Activated naive CD8-positive, alpha-beta T cell (primary cell): Measurements from ENCODE around the gene BACH2.
A peak's percentile ranks its signal among the peaks of the same experiment; 100 is the strongest.

Source experiments
- H3K27ac Mint-ChIP-seq: one replicate; pipeline ENCODE4 v1.8.0; 2021; ENCODE audit warnings: mixed read lengths
- H3K27me3 Mint-ChIP-seq: one replicate; pipeline ENCODE4 v1.8.0; 2021; ENCODE audit warnings: mixed read lengths
- H3K36me3 Mint-ChIP-seq: one replicate; pipeline ENCODE4 v1.8.0; 2021; ENCODE audit warnings: mixed read lengths
- H3K4me1 Mint-ChIP-seq: one replicate; pipeline ENCODE4 v1.8.0; 2021; ENCODE audit warnings: low read depth, mixed read lengths
- H3K4me3 Mint-ChIP-seq: one replicate; pipeline ENCODE4 v1.8.0; 2021; ENCODE audit warnings: mild to moderate bottlenecking, mixed read lengths
- H3K9me3 Mint-ChIP-seq: one replicate; pipeline ENCODE4 v1.8.0; 2021; ENCODE audit warnings: low read depth, mixed read lengths

BACH2 gene

DNA sequence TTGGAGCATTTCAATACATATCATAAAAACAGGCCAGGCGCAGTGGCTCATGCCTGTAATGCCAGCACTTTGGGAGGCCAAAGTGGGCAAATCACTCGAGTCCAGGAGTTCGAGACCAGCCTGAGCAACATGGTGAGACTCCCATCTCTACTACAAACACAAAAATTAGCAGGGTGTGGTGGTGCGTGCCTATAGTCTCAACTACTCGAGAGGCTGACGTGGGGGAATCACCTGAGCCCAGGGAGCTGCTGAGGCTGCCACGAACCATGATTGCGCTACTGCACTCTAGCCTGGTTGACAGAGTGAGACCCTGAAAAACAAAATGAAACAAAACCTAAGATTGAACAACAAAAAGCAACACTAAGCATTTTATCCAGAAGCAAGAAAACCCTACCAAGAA is 47.2 kb downstream of the BACH2 start:
- no peaks in the 10 kb centered on the region for H3K27me3 Mint-ChIP-seq
- peak overlapping the region; percentile 80 for H3K4me3 Mint-ChIP-seq
- H3K27ac Mint-ChIP-seq: peak overlapping the region; percentile 98
- H3K9me3 Mint-ChIP-seq: peaks cover 4% of the 10 kb centered on the region
- H3K36me3 Mint-ChIP-seq: peaks cover 42% of the 10 kb centered on the region
- H3K4me1 Mint-ChIP-seq: peaks cover 88% of the 10 kb centered on the region

DNA sequence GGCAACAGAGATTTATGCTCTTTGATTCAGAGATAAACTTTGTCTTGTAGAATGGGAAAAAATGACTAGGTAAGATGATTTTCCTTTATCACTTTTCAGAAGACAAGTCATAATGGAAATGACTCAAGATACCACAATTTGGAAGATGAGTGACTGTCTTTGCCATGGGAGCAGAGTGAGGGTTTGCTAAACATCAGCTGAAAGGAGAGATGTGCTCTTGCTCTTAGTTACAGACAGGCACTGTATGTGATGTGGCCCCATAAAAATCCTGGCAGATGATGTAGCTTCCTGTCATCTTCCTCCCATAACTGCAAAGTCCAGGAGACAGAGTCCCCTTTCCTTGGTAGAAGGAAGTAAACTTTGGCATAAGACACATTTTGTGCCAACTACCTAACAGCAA is 47.6 kb downstream of the BACH2 start:
- peaks cover 89% of the 10 kb centered on the region for H3K4me1 Mint-ChIP-seq
- H3K4me3 Mint-ChIP-seq: peak overlapping the region; percentile 80
- peaks cover 46% of the 10 kb centered on the region for H3K36me3 Mint-ChIP-seq

DNA sequence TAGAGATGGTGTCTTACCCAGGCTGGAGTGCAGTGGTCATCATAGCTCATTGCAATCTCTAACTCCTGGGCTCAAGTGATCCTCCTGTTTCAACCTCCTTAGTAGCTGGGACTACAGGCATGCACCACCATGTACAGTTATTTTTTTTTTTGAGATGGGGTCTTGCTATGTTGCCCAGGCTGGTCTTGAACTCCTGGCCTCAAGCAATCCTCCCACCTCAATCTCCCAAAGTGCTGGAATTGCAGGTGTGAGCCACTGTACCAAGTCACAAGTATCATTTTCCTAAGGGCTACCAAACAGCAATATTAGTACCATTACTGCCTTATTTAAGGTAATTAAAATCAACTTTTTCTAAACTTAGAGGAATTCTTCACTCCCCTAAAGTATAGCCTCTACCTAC is 49.4 kb downstream of the BACH2 start:
- H3K4me1 Mint-ChIP-seq: peaks cover 86% of the 10 kb centered on the region
- peak overlapping the region; percentile 90 for H3K27ac Mint-ChIP-seq
- H3K9me3 Mint-ChIP-seq: peaks cover 4% of the 10 kb centered on the region
- peaks cover 46% of the 10 kb centered on the region for H3K36me3 Mint-ChIP-seq
- no peaks in the 10 kb centered on the region for H3K27me3 Mint-ChIP-seq
- peak overlapping the region; percentile 27 for H3K4me3 Mint-ChIP-seq

More for the DNA sequence above, 47.6 kb downstream of the BACH2 start:
- H3K9me3 Mint-ChIP-seq: peaks cover 4% of the 10 kb centered on the region
- peak overlapping the region; percentile 98 for H3K27ac Mint-ChIP-seq
- no peaks in the 10 kb centered on the region for H3K27me3 Mint-ChIP-seq

DNA sequence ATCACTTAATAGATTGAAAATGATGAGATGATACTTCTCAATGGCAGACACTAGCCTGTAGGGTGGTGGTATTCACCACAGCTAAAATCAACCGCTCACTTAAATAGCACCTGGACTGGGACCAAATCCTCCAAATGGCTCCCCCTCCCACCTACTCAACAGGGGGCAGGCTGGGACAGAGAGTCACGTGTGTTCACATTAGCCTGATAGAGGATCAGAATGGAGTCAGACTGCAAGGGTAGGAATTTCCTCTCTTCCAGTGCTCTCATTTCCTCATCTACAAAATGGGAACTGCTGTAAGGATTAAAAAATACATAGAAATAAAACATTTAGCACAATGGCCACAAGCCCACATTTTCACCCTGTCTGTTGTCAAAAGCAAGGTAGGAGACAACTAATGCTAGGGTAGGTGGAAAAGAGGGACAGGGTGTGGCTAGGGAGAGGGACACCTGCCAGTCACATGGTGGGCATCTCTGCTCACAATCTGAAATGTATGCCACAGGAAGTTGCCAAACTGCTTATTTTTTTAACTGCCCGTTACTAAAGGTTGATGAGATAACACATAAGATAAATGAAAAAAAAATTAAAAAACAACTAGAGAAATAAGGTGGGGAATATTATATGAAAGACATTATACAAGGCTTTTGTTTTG is 55.3 kb downstream of the BACH2 start:
- peak overlapping the region; percentile 96 for H3K27ac Mint-ChIP-seq
- peaks cover 82% of the 10 kb centered on the region for H3K4me1 Mint-ChIP-seq
- H3K36me3 Mint-ChIP-seq: peaks cover 43% of the 10 kb centered on the region
- H3K27me3 Mint-ChIP-seq: no peaks in the 10 kb centered on the region
- no peaks in the 10 kb centered on the region for H3K9me3 Mint-ChIP-seq
- no peak overlapping the region for H3K4me3 Mint-ChIP-seq

DNA sequence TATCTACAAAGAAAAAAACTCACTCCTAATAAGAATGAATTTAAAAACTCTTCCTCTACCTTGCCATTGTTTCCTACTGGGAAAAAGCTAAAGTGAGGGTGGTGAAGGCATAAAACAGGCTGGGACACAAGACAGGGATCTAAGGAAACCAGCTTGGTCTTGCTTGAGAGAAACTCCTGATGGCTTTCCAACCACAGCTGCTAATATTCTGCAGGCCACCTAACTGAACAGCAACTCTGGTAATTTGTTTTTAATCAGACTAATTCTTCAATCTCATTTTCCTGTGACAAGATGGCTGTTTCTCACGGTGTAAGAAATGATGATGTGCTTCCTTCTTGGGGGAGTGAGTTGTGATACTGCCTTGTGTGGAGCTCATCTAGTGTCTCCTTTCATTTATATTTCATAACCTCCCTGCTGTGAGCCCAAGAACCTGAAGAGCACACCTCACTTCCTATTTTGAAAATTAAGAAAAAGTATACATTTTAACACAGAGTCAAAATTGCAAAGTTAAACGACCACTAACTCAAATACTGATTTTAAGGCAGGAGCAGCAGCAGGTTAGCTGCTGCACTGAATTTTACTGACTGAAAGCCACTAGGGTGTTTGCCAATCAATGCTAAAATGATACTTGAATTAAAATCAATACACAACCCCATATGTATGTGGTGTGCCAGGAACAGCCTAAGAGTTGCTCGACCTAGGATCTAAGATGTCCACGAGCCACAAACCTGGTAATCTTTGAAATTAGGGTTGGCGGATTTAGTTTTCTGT is 58.0 kb downstream of the BACH2 start:
- H3K9me3 Mint-ChIP-seq: no peaks in the 10 kb centered on the region
- H3K36me3 Mint-ChIP-seq: peaks cover 44% of the 10 kb centered on the region
- H3K4me3 Mint-ChIP-seq: peak overlapping the region; percentile 49
- H3K27ac Mint-ChIP-seq: peak overlapping the region; percentile 95
- H3K27me3 Mint-ChIP-seq: no peaks in the 10 kb centered on the region
- peaks cover 87% of the 10 kb centered on the region for H3K4me1 Mint-ChIP-seq

DNA sequence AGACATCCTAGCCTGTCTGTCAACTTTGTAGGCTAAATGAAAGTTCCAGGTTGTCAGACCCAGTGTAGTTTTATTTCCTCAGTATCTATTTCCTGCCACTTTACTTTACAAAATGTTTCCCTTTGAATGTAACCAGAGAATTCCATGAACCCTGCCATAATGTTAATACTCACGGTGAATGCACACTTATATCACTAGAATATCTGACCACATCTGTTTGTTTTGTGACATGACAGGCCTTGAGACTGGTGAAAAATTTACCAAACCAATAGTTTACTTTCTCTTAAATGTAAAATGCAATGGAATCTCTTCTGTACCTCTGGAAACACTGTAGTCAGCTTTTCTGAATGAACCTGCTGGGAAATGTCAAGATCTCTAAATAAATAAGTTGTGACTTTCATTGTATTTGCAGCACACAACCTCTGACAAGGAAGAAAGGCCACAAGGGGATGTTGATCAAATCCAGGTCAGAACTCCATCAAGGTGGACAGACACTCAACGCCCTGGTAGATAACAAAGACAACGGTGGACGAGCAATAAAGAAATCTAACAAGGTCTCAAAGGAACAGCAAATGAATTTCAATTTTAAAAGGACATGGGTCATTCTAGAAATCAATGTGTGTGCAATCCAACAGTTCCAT is 59.2 kb downstream of the BACH2 start:
- Mint-ChIP-seq H3K4me3 (peak overlapping the region; percentile 49), H3K4me1 (peaks cover 90% of the 10 kb centered on the region), H3K9me3 (no peaks in the 10 kb centered on the region), H3K27me3 (no peaks in the 10 kb centered on the region), H3K36me3 (peaks cover 42% of the 10 kb centered on the region), H3K27ac (peak overlapping the region; percentile 95)

DNA sequence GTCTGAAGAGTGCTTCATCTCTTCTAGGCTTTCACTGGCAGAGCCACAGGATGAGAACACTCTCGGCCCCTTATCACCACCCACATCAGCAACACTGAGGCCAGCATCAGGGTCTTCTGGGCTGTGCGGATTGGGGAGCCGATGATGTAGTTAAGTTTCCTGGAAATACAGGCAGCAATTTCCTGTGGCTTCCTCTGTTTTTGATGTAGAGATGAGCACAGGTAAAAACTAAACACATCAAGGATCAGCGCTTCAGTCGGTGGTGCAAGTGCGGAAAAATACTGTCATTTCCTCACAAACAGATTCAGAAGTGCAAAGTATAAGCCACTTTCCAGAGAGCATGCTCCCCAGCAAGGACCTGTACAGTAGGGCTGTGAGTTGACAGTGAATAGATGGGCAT is 62.6 kb downstream of the BACH2 start:
- peaks cover 38% of the 10 kb centered on the region for H3K36me3 Mint-ChIP-seq
- peak overlapping the region; percentile 97 for H3K27ac Mint-ChIP-seq
- peak overlapping the region; percentile 76 for H3K4me3 Mint-ChIP-seq
- H3K9me3 Mint-ChIP-seq: no peaks in the 10 kb centered on the region
- H3K4me1 Mint-ChIP-seq: peaks cover 95% of the 10 kb centered on the region
- no peaks in the 10 kb centered on the region for H3K27me3 Mint-ChIP-seq

DNA sequence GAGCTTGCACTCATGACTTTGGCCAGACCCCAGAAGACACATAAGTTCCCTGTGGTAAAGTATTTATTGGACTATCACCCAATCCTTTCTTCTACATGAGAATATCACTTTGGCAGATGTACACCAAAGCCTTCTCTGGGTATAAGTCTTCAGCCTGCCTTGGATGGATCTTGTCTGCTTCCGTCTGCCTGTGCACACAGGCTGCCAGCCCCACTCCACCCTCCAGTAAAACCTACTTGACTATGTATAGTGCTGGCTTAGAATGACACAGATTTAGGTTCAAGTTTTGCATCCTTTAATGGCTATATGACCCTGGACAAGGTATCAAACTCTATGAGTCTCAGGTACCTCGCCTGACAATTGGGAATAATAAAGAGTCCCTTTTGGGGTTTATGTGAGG is 63.4 kb downstream of the BACH2 start:
- H3K4me3 Mint-ChIP-seq: peak overlapping the region; percentile 76
- peaks cover 39% of the 10 kb centered on the region for H3K36me3 Mint-ChIP-seq
- peak overlapping the region; percentile 97 for H3K27ac Mint-ChIP-seq

DNA sequence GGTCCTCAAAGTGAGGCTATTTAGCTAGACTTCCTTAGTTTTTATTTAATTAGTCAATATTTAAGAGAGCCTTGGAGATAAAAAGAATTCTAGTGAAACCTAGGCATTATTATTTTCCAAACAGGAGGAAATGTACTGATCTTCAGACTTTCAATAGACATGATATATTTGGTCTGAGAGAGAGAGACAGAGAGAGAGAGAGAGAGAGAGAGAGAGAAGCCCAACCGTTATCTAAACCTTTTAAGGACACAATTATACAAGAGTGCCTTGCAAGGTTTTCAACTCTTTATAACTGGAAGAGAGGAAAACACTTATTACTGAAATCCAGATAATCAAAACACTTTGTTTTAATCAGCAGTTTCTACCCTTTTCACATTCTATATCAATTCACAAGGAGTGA is 64.8 kb downstream of the BACH2 start:
- H3K4me3 Mint-ChIP-seq: peak overlapping the region; percentile 76
- no peaks in the 10 kb centered on the region for H3K27me3 Mint-ChIP-seq
- H3K4me1 Mint-ChIP-seq: peaks cover 95% of the 10 kb centered on the region
- peak overlapping the region; percentile 97 for H3K27ac Mint-ChIP-seq
- H3K9me3 Mint-ChIP-seq: no peaks in the 10 kb centered on the region
- peaks cover 39% of the 10 kb centered on the region for H3K36me3 Mint-ChIP-seq

More for the DNA sequence above, 63.4 kb downstream of the BACH2 start:
- Mint-ChIP-seq H3K9me3 (no peaks in the 10 kb centered on the region), H3K4me1 (peaks cover 94% of the 10 kb centered on the region), H3K27me3 (no peaks in the 10 kb centered on the region)

DNA sequence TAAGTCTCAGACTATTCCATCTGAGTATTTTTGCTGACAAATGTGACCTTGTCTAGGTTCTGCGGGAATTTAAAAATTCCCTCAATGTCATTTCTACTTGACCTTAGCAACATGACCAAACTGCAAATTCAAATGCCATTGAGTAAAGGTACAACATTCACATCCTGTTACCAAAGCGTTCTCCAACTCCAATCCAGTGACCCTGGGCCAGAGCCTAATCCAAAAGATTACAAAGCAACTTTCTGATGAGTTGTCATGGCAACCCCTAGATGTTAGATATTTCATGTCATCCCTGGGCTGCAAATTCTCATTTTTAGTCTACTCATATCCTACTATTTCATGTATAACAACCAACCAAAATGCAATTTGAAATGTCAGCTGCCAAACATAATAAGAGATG is 65.3 kb downstream of the BACH2 start:
- H3K27ac Mint-ChIP-seq: peak overlapping the region; percentile 97
- peaks cover 38% of the 10 kb centered on the region for H3K36me3 Mint-ChIP-seq
- H3K4me3 Mint-ChIP-seq: peak overlapping the region; percentile 64
- H3K4me1 Mint-ChIP-seq: peaks cover 94% of the 10 kb centered on the region
- H3K9me3 Mint-ChIP-seq: no peaks in the 10 kb centered on the region
- H3K27me3 Mint-ChIP-seq: no peaks in the 10 kb centered on the region

DNA sequence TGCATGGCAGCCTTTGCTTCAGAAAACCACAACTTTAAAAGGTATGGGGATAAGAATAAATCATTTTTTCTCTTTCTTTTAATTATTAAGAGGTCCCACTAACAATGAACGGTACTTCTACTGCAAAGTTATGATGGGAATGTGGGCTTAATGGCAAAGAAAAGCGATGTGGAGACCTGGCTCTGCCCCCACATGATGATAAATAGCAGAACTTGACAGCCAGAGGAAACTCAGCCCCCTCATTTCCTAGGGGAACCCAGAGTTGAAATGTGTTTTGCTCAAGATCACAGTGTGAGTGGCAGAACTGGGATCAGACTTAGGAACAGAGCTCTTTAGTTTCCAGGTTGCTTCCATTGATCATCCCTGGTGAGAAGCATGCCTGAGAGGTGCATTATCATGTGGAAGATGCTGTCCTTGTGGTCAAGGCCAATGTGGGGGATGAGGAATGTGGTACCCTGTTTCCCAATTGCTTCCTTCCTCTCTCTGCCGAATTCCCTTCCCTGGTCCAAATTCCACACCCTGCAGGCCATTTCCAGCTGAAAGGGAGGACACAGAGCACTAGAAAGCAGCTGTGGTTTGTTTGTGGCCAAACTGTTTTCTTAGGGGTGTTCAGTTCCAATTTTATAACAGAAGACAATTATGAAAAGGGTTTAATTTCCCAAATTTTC is 66.0 kb downstream of the BACH2 start:
- Mint-ChIP-seq H3K9me3 (no peaks in the 10 kb centered on the region), H3K36me3 (peaks cover 41% of the 10 kb centered on the region), H3K4me3 (peak overlapping the region; percentile 64), H3K27ac (peak overlapping the region; percentile 97), H3K27me3 (no peaks in the 10 kb centered on the region), H3K4me1 (peaks cover 94% of the 10 kb centered on the region)

DNA sequence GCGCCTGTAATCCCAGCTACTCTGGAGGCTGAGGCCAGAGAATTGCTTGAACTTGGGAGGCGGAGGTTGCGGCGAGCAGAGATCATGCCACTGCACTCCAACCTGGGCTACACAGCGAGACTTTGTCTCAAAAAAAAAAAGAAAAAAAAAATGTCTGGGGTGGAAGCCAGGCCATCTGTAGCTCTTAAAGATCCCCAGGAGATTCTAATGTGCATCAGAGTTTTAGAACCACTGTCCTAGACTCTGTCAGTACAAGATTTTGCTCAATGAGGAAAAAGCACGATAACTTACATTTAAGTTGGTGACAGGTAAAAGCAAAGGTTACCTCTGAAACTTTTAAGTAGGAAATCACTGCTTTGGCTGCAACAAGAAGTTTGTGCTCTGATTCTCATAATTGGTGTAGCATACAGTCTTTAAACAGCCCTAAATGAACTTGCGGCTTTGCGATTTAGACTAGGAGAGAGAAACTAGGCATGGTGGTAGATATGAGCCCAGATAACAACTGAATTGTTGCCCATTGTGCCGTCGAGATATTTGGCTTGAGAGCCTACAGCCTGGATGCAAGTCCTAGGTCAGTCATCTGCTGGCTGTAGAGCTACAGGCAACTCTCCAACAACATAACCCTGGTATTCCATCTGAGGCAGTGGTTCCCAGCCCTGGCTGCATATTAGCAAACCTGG is 67.2 kb downstream of the BACH2 start:
- peaks cover 95% of the 10 kb centered on the region for H3K4me1 Mint-ChIP-seq
- peak overlapping the region; percentile 64 for H3K4me3 Mint-ChIP-seq
- no peaks in the 10 kb centered on the region for H3K27me3 Mint-ChIP-seq

DNA sequence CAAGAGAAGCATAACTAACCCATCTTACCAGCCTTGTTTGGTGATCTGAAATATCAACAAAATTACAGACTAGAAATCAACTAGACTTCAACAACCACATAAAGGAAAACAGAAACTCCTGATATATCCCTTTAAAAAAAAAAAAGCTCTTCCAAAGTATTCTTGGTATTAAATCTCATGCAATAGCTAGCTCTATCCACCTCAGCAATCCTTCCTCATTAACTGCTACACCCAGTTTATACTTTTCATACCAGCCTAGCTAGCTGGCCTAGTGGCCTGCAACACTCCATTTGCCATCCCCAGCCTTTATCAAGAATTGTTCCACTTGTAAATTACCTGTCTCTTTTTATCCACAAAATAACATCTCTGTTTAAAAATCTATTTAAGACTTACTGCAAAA is 69.0 kb downstream of the BACH2 start:
- Mint-ChIP-seq H3K4me1 (peaks cover 91% of the 10 kb centered on the region), H3K4me3 (peak overlapping the region; percentile 56), H3K36me3 (peaks cover 45% of the 10 kb centered on the region), H3K9me3 (peaks cover 5% of the 10 kb centered on the region), H3K27me3 (no peaks in the 10 kb centered on the region), H3K27ac (peak overlapping the region; percentile 97)

More for the DNA sequence above, 67.2 kb downstream of the BACH2 start:
- peak overlapping the region; percentile 97 for H3K27ac Mint-ChIP-seq
- H3K36me3 Mint-ChIP-seq: peaks cover 40% of the 10 kb centered on the region
- no peaks in the 10 kb centered on the region for H3K9me3 Mint-ChIP-seq

DNA sequence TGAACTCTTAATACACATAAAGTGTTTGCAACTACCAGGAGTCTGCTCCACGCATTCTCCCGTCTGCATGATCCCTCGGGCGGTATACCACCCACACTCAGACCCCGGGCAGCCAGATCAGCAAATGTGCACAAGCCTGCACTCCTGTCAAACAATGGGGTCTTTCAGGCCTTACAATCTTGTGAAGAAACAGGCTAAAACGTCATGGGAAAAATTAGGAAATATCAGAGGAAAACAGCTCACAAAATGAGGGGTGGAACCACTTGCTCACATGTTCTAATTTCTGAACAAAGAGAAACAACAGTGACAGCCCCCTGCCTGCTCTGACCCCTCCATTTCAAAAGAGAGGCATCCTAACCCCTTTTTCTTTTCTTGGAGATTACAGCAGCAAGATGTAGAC is 69.4 kb downstream of the BACH2 start:
- H3K27ac Mint-ChIP-seq: peak overlapping the region; percentile 97
- no peaks in the 10 kb centered on the region for H3K27me3 Mint-ChIP-seq
- peaks cover 91% of the 10 kb centered on the region for H3K4me1 Mint-ChIP-seq
- H3K4me3 Mint-ChIP-seq: peak overlapping the region; percentile 56
- peaks cover 46% of the 10 kb centered on the region for H3K36me3 Mint-ChIP-seq
- H3K9me3 Mint-ChIP-seq: peaks cover 8% of the 10 kb centered on the region
